Thymus (tissue), 11 donors: ENCODE measurements around the gene IGF2R. TPM values are rescaled to one million over a fixed set of nuclear protein-coding genes. Genes with fewer than 3 reads are reported as not detected.

Experiments used
- DNase-seq, 9 donors: peaks; one replicate each; pipeline ENCODE4 v3.0.0-alpha.2; 2013; ENCODE audit warnings: low spot score in 9 of 9, low read depth in 6 of 9, missing footprints in 1 of 9
- H3K27ac ChIP-seq, 2 donors: one replicate each; pipeline ENCODE4 v1.5.1; 2013; ENCODE audit warnings: control low read depth in 1 of 2, low read depth in 1 of 2, low read length in 1 of 2, mild to moderate bottlenecking in 1 of 2, moderate library complexity in 1 of 2
- H3K27me3 ChIP-seq, 2 donors: one replicate each; pipeline ENCODE4 v1.5.1; 2013; ENCODE audit warnings: low read length in 1 of 2; ENCODE audit not compliant: control insufficient read depth in 2 of 2, insufficient read depth in 1 of 2
- H3K36me3 ChIP-seq, 2 donors: one replicate each; pipeline ENCODE4 v1.5.1; 2013; ENCODE audit warnings: low read length in 1 of 2, mild to moderate bottlenecking in 1 of 2, moderate library complexity in 1 of 2; ENCODE audit not compliant: control insufficient read depth in 2 of 2, insufficient read depth in 2 of 2
- H3K4me1 ChIP-seq, 2 donors: one replicate each; pipeline ENCODE4 v1.5.1; 2013; ENCODE audit warnings: low read length in 2 of 2; ENCODE audit not compliant: control insufficient read depth in 2 of 2, insufficient read depth in 2 of 2
- H3K4me3 ChIP-seq, 2 donors: one replicate each; pipeline ENCODE4 v1.5.1; 2013; ENCODE audit warnings: low read length in 2 of 2, control low read depth in 1 of 2, mild to moderate bottlenecking in 1 of 2
- H3K9me3 ChIP-seq, 2 donors: one replicate each; pipeline ENCODE4 v1.5.1; 2013; ENCODE audit warnings: low read length in 1 of 2, mild to moderate bottlenecking in 1 of 2; ENCODE audit not compliant: control insufficient read depth in 2 of 2, insufficient read depth in 1 of 2
- WGBS: extraction: QIAGEN DNeasy Blood & Tissue Kit; methylation state at CpG from one replicate; pipeline ENCODE4 v1.1.7; 2013; 5-methylcytosine and 5-hydroxymethylcytosine counted together
- polyA plus RNA-seq: library from polyadenylated mRNA; stranded (reverse); fragments of 200-250 nt; gene quantifications from one replicate; pipeline ENCODE4 v1.2.3, GENCODE V29; 2013
- total RNA-seq: library from RNA; stranded (reverse); fragments of 120-200 nt; gene quantifications from one replicate; pipeline ENCODE4 v1.2.4, GENCODE V29; 2013
- donor health status: healthy.

Gene IGF2R
- total and polyA plus RNA-seq, 2 donors: 16.3 to 16.6 TPM

DNA sequence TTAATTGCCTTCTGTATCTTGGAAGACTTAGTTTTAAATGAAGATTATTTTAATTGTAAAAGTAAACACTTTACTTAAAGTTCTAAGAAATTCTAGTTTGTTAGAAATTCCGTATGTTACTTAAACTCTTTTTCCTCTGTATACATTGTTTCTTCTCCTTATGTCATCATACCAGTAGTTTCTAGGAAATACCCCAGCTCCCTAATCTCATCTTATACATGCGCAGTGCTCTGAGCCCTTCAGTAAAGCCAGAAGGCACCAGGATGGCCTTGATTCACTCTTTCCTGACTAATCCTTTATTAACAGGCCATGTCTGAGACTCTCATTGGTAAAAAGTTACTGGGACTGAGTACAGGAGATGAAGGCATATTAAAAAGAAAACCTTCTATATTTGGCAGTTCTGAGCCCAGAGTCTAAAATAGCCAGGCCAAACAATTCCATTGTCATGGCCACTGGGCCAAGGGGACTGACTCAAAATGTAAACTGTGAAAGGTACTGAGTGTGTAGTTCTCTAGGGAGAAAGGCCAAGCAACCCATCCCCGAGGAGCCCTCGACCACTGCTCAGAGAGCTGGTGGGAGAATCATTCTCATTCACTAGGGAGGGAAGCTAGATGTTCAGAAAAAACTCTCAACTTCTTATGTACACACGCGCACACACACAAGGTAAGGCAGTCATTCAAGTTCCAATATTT is 177.7 kb downstream of the IGF2R start:
- H3K27me3 ChIP-seq: no peaks in the 10 kb centered on the region
- no peak for DNase-seq
- no peak overlapping the region for H3K27ac ChIP-seq
- no peak overlapping the region for H3K4me3 ChIP-seq
- WGBS: 96% methylated on average over 6 of the region's 6 CpGs
- H3K9me3 ChIP-seq: no peaks in the 10 kb centered on the region
- no peaks in the 10 kb centered on the region for H3K36me3 ChIP-seq
- no peaks in the 10 kb centered on the region for H3K4me1 ChIP-seq

DNA sequence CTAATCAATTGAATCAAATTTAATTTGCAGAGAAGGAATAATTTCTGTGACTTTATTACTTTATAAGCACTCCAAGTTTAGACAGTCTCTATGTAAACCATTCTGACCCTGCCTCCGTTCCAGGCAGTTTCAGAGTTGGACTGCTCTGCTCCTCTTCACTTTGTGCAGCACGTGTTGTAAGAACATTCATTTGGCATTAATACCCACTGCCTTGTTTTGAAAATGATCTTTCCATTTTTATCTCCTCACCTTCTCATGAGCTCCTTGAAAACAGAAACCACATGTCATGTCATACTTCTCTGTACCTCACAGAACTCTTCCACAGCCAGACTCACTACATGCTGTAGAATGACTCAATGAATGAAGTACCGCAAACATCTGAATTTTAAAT is 178.3 kb downstream of the IGF2R start:
- Histone ChIP-seq H3K27ac (no peak overlapping the region), H3K36me3 (no peaks in the 10 kb centered on the region), H3K4me3 (no peak overlapping the region), H3K4me1 (no peaks in the 10 kb centered on the region), H3K9me3 (no peaks in the 10 kb centered on the region), H3K27me3 (no peaks in the 10 kb centered on the region)
- 96% methylated on average over 3 of the region's 3 CpGs for WGBS
- DNase-seq: no peak

DNA sequence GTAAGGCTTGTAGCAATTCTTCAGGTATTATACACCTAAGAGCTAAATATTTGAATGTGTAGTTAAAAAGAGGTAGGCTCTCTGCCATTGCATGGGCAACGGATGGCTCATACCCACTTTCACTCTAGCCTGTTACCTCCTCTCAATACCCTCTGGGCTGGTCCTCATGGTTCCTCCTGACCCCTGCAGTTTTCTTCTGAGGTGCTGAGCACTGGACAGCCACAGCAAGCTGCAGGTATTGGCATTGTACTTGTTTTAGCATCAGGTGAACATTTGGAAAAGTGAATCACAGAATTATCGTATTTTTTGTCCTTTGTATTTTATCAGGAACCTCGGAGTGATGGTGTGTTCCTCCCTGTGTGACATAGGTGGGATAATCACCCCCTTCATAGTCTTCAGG is 185.6 kb downstream of the IGF2R start:
- DNase-seq: no peak
- Histone ChIP-seq H3K27me3 (no peaks in the 10 kb centered on the region), H3K27ac (no peak overlapping the region), H3K4me1 (no peaks in the 10 kb centered on the region), H3K4me3 (no peak overlapping the region), H3K36me3 (no peaks in the 10 kb centered on the region), H3K9me3 (no peaks in the 10 kb centered on the region)
- WGBS: 95% methylated on average over 3 of the region's 3 CpGs

DNA sequence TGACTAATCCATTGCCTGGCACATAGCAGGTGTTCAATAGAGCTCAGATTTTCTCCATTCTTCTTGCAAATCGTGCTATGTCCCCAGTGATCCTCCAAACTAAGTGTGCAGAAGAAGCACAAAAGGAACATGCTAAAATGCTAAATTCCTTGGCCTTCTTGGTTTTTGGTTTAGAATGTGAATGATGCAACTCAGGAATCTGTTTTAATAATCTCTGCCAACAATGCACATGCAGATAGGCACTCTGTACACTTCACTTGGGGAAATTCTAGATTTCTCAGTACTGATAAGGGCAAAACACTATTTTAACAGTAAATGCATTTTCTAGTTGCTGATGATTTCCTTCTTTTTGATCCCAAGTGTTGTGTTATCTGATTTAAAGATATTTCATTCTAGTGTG is 188.0 kb downstream of the IGF2R start:
- H3K9me3 ChIP-seq: no peaks in the 10 kb centered on the region
- no peaks in the 10 kb centered on the region for H3K36me3 ChIP-seq
- no peak for DNase-seq
- H3K4me1 ChIP-seq: no peaks in the 10 kb centered on the region
- H3K4me3 ChIP-seq: no peak overlapping the region
- no peaks in the 10 kb centered on the region for H3K27me3 ChIP-seq
- H3K27ac ChIP-seq: no peak overlapping the region
- WGBS: 88% methylated on average over 1 of the region's 1 CpG

DNA sequence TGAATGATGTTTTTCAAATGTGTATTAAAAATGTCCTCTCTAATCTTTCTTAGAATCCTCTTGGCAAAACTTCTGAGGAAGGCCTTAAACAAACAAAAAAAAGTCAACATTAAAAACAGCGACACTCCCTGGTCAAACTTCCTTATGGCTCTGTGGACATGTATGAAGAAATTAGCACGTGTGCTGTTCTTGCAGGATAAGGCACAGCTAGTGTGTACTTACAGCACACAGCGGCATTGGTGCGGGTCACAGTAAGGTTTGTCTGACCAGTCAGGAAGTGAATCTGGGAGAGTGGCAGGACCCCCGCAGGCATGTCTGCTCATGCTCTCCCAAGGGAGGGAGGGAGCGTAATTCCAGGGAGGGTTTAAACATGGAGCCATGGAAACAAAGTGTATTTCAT is 191.6 kb downstream of the IGF2R start:
- no peak for DNase-seq
- H3K27ac ChIP-seq: no peak overlapping the region
- no peaks in the 10 kb centered on the region for H3K4me1 ChIP-seq
- no peaks in the 10 kb centered on the region for H3K9me3 ChIP-seq
- no peaks in the 10 kb centered on the region for H3K27me3 ChIP-seq
- WGBS: 79% methylated on average over 6 of the region's 6 CpGs
- no peak overlapping the region for H3K4me3 ChIP-seq
- H3K36me3 ChIP-seq: no peaks in the 10 kb centered on the region

Other genes starting within 250 kb of the IGF2R start
- gene WTAP, start 241.6 kb upstream of the IGF2R start, total RNA-seq: 119 TPM
- 141 TPM for gene WTAP, start 241.6 kb upstream of the IGF2R start, polyA plus RNA-seq
- gene ACAT2, start 207.0 kb upstream of the IGF2R start, total RNA-seq: 43.0 TPM
- 18.7 TPM for gene ACAT2, start 207.0 kb upstream of the IGF2R start, polyA plus RNA-seq
- gene TCP1, start 179.5 kb upstream of the IGF2R start, total RNA-seq: 168 TPM
- 141 TPM for gene TCP1, start 179.5 kb upstream of the IGF2R start, polyA plus RNA-seq
- gene MRPL18, start 178.6 kb upstream of the IGF2R start, total RNA-seq: 62.8 TPM
- gene MRPL18, start 178.6 kb upstream of the IGF2R start, polyA plus RNA-seq: 85.9 TPM
- 0.28 TPM for gene PNLDC1, start 168.8 kb upstream of the IGF2R start, total RNA-seq
- 0.39 TPM for gene PNLDC1, start 168.8 kb upstream of the IGF2R start, polyA plus RNA-seq
- under 0.01 TPM for gene MAS1, start 78.1 kb upstream of the IGF2R start, total RNA-seq
- 0.02 TPM for gene MAS1, start 78.1 kb upstream of the IGF2R start, polyA plus RNA-seq
- gene SLC22A1, start 152.7 kb downstream of the IGF2R start, total RNA-seq: 0.28 TPM
- 1.7 TPM for gene SLC22A1, start 152.7 kb downstream of the IGF2R start, polyA plus RNA-seq